Hepatic stellate cell (primary cell): ENCODE results near the gene EXOC1.

ENCODE experiments used
- DNase-seq: peaks from one replicate; pipeline ENCODE4 v3.0.0; 2011; ENCODE audit warnings: low spot score

EXOC1 gene

GRCh38 chr4:55949482-55949802 is 96.0 kb downstream of the EXOC1 start:
- no peak for DNase-seq

- DNase-seq, result no peak
These were observed 97.9 kb downstream of the EXOC1 start for GRCh38 chr4:55951191-55951922.
